Measurements from ENCODE around the gene KCNH5. TPM values are rescaled to one million over a fixed set of nuclear protein-coding genes. Genes with fewer than 3 reads are reported as not detected.

The KCNH5 gene
- 1.3 TPM for polyA plus RNA-seq (2013, experiment 1 of 2)
- 1.1 TPM for polyA plus RNA-seq (2013, experiment 2 of 2)

- Histone ChIP-seq H3K9me3 (ENCODE audit: insufficient read depth, low read depth, low read length) (no peaks in the 10 kb centered on the region), H3K4me1 (ENCODE audit: insufficient read depth, low read length) (peaks cover 24% of the 10 kb centered on the region), H3K27me3 (ENCODE audit: insufficient read depth, low read length) (peaks cover 66% of the 10 kb centered on the region), H3K36me3 (ENCODE audit: insufficient read depth, low read length) (no peaks in the 10 kb centered on the region), H3K9ac (ENCODE audit: low read depth, low read length) (peak within 1 kb of the TSS; percentile 43), H3K4me3 (ENCODE audit: low read length) (peak within 1 kb of the TSS; percentile 68), H3K27ac (ENCODE audit: low read depth, low read length) (no peak within 1 kb of the TSS; the same call in 1 of the 2 replicates)
- under 1% methylated on average over 35 of the region's 35 CpGs for WGBS
These were observed at the start of gene KCNH5 for GRCh38 chr14:63045234-63045611. TSS of gene KCNH5 (minus strand) at chr14:63045458. CDS start at chr14:63045186, 272 bp downstream.

- H3K4me1 ChIP-seq (ENCODE audit: insufficient read depth, low read length) = peaks cover 4% of the 10 kb centered on the region; the same call in 1 of the 2 replicates
- 85% methylated on average over 3 of the region's 5 CpGs for WGBS
- no peaks in the 10 kb centered on the region for H3K27me3 ChIP-seq (ENCODE audit: insufficient read depth, low read length)
- no peak overlapping the region for H3K4me3 ChIP-seq (ENCODE audit: low read length)
- H3K9me3 ChIP-seq (ENCODE audit: insufficient read depth, low read depth, low read length) = no peaks in the 10 kb centered on the region
- H3K27ac ChIP-seq (ENCODE audit: low read depth, low read length) = no peak overlapping the region
- H3K36me3 ChIP-seq (ENCODE audit: insufficient read depth, low read length) = no peaks in the 10 kb centered on the region
- H3K9ac ChIP-seq (ENCODE audit: low read depth, low read length) = no peak overlapping the region
These were observed 46.2 kb upstream of the KCNH5 start for GRCh38 chr14:63091394-63091996.

GRCh38 chr14:63088865-63089264 is 43.6 kb upstream of the KCNH5 start:
- 87% methylated on average over 2 of the region's 2 CpGs for WGBS

GRCh38 chr14:63078569-63078968 is 33.3 kb upstream of the KCNH5 start:
- H3K27me3 ChIP-seq (ENCODE audit: insufficient read depth, low read length) = no peaks in the 10 kb centered on the region
- H3K4me3 ChIP-seq (ENCODE audit: low read length) = no peak overlapping the region
- no peaks in the 10 kb centered on the region for H3K4me1 ChIP-seq (ENCODE audit: insufficient read depth, low read length)
- H3K9ac ChIP-seq (ENCODE audit: low read depth, low read length) = no peak overlapping the region
- H3K27ac ChIP-seq (ENCODE audit: low read depth, low read length) = no peak overlapping the region
- WGBS = 94% methylated on average over 1 of the region's 1 CpG
- H3K36me3 ChIP-seq (ENCODE audit: insufficient read depth, low read length) = no peaks in the 10 kb centered on the region
- H3K9me3 ChIP-seq (ENCODE audit: insufficient read depth, low read depth, low read length) = peaks cover 6% of the 10 kb centered on the region; the same call in 1 of the 2 replicates

More at GRCh38 chr14:63088865-63089264, 43.6 kb upstream of the KCNH5 start:
- Histone ChIP-seq H3K27me3 (ENCODE audit: insufficient read depth, low read length) (no peaks in the 10 kb centered on the region), H3K27ac (ENCODE audit: low read depth, low read length) (no peak overlapping the region), H3K36me3 (ENCODE audit: insufficient read depth, low read length) (no peaks in the 10 kb centered on the region), H3K9ac (ENCODE audit: low read depth, low read length) (no peak overlapping the region), H3K4me1 (ENCODE audit: insufficient read depth, low read length) (peaks cover 4% of the 10 kb centered on the region; the same call in 1 of the 2 replicates), H3K9me3 (ENCODE audit: insufficient read depth, low read depth, low read length) (0 out of 2 replicates have a peak, but pooled peaks cover 2% of the 10 kb centered on the region), H3K4me3 (ENCODE audit: low read length) (no peak overlapping the region)

GRCh38 chr14:63076488-63076887 is 31.2 kb upstream of the KCNH5 start:
- H3K36me3 ChIP-seq (ENCODE audit: insufficient read depth, low read length) = no peaks in the 10 kb centered on the region
- H3K4me3 ChIP-seq (ENCODE audit: low read length) = no peak overlapping the region
- no peaks in the 10 kb centered on the region for H3K4me1 ChIP-seq (ENCODE audit: insufficient read depth, low read length)
- no peak overlapping the region for H3K9ac ChIP-seq (ENCODE audit: low read depth, low read length)
- no peaks in the 10 kb centered on the region; the same call in 1 of the 2 replicates for H3K9me3 ChIP-seq (ENCODE audit: insufficient read depth, low read depth, low read length)
- no peak overlapping the region for H3K27ac ChIP-seq (ENCODE audit: low read depth, low read length)
- H3K27me3 ChIP-seq (ENCODE audit: insufficient read depth, low read length) = no peaks in the 10 kb centered on the region

- Histone ChIP-seq H3K9me3 (ENCODE audit: insufficient read depth, low read depth, low read length) (peaks cover 8% of the 10 kb centered on the region), H3K4me3 (ENCODE audit: low read length) (no peak overlapping the region), H3K36me3 (ENCODE audit: insufficient read depth, low read length) (no peaks in the 10 kb centered on the region), H3K27ac (ENCODE audit: low read depth, low read length) (no peak overlapping the region), H3K27me3 (ENCODE audit: insufficient read depth, low read length) (no peaks in the 10 kb centered on the region), H3K4me1 (ENCODE audit: insufficient read depth, low read length) (no peaks in the 10 kb centered on the region), H3K9ac (ENCODE audit: low read depth, low read length) (no peak overlapping the region)
- WGBS = 82% methylated on average over 1 of the region's 1 CpG
These were observed 10.4 kb upstream of the KCNH5 start for GRCh38 chr14:63055631-63056030.

GRCh38 chr14:63051992-63052391 is 6.7 kb upstream of the KCNH5 start:
- H3K36me3 ChIP-seq (ENCODE audit: insufficient read depth, low read length) = no peaks in the 10 kb centered on the region
- no peaks in the 10 kb centered on the region for H3K9me3 ChIP-seq (ENCODE audit: insufficient read depth, low read depth, low read length)
- 72% methylated on average over 4 of the region's 4 CpGs for WGBS
- H3K4me1 ChIP-seq (ENCODE audit: insufficient read depth, low read length) = peaks cover 13% of the 10 kb centered on the region
- H3K9ac ChIP-seq (ENCODE audit: low read depth, low read length) = no peak overlapping the region
- H3K27ac ChIP-seq (ENCODE audit: low read depth, low read length) = no peak overlapping the region
- H3K4me3 ChIP-seq (ENCODE audit: low read length) = no peak overlapping the region
- H3K27me3 ChIP-seq (ENCODE audit: insufficient read depth, low read length) = peaks cover 27% of the 10 kb centered on the region

GRCh38 chr14:63051301-63051700 is 6.0 kb upstream of the KCNH5 start:
- Histone ChIP-seq H3K9me3 (ENCODE audit: insufficient read depth, low read depth, low read length) (no peaks in the 10 kb centered on the region), H3K36me3 (ENCODE audit: insufficient read depth, low read length) (no peaks in the 10 kb centered on the region), H3K4me1 (ENCODE audit: insufficient read depth, low read length) (peaks cover 16% of the 10 kb centered on the region), H3K4me3 (ENCODE audit: low read length) (no peak overlapping the region), H3K27ac (ENCODE audit: low read depth, low read length) (no peak overlapping the region), H3K9ac (ENCODE audit: low read depth, low read length) (no peak overlapping the region), H3K27me3 (ENCODE audit: insufficient read depth, low read length) (peaks cover 34% of the 10 kb centered on the region)
- WGBS = 85% methylated on average over 2 of the region's 2 CpGs

- Histone ChIP-seq H3K9ac (ENCODE audit: low read depth, low read length) (no peak overlapping the region), H3K27me3 (ENCODE audit: insufficient read depth, low read length) (peaks cover 39% of the 10 kb centered on the region), H3K4me1 (ENCODE audit: insufficient read depth, low read length) (peaks cover 16% of the 10 kb centered on the region), H3K9me3 (ENCODE audit: insufficient read depth, low read depth, low read length) (no peaks in the 10 kb centered on the region), H3K4me3 (ENCODE audit: low read length) (no peak overlapping the region), H3K27ac (ENCODE audit: low read depth, low read length) (no peak overlapping the region), H3K36me3 (ENCODE audit: insufficient read depth, low read length) (no peaks in the 10 kb centered on the region)
- WGBS = 93% methylated on average over 2 of the region's 2 CpGs
These were observed 5.4 kb upstream of the KCNH5 start for GRCh38 chr14:63050694-63051093.

GRCh38 chr14:63046339-63047268 is 1.3 kb upstream of the KCNH5 start:
- H3K27ac ChIP-seq (ENCODE audit: low read depth, low read length) = no peak overlapping the region
- H3K4me1 ChIP-seq (ENCODE audit: insufficient read depth, low read length) = peaks cover 22% of the 10 kb centered on the region
- peak overlapping the region; percentile 43; the same call in 1 of the 2 replicates for H3K9ac ChIP-seq (ENCODE audit: low read depth, low read length)
- peak overlapping the region; percentile 68 for H3K4me3 ChIP-seq (ENCODE audit: low read length)
- no peaks in the 10 kb centered on the region for H3K9me3 ChIP-seq (ENCODE audit: insufficient read depth, low read depth, low read length)
- WGBS = 10% methylated on average over 22 of the region's 23 CpGs
- no peaks in the 10 kb centered on the region for H3K36me3 ChIP-seq (ENCODE audit: insufficient read depth, low read length)
- peaks cover 66% of the 10 kb centered on the region for H3K27me3 ChIP-seq (ENCODE audit: insufficient read depth, low read length)
